ENCODE results near the gene TMEM223.

Gene TMEM223

DNA sequence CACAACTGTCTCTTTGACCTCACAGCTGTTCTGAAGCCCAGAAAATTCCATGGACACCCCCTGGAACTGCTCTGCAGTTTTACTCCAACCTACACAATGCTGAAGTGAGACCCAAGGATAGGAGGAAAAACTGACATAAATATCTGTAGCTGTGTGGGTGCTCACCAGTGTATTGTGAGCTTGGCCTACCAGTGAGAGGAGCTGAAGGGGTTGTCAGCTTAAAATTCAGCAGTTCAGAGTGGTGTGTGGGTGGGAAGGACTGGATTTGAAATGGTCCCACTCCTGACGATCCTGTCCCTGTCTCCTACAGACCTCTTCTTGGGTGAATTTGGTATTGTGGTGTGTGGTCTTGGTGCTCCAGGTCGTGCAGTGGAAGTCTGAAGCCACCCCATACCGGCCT is 2.2 kb downstream of the TMEM223 start:
- no peak overlapping the region for H3K27ac ChIP-seq (ENCODE audit: extremely low read depth, low read depth, low read length)
- TF ChIP-seq EGR2 (tag by site-specific recombination; IDR thresholded peaks at IDR 0.05; ENCODE audit: low read depth) (peak; percentile 56), ZFHX2 (tag by site-specific recombination; conservative IDR thresholded peaks at IDR 0.05) (peak; percentile 53), ZSCAN16 (tag by site-specific recombination; IDR thresholded peaks at IDR 0.05) (no peak)
- H3K4me3 ChIP-seq (ENCODE audit: low read depth, low read length): no peak overlapping the region
- H3K4me1 ChIP-seq (ENCODE audit: control insufficient read depth, insufficient read depth, low read length): no peaks in the 10 kb centered on the region
- ChIA-PET CTCF (interaction anchor here (0.6 to 1.3 kb wide), 4 partner anchors 10 to 74 kb away, joined by 3 to 4 read pairs (median 4); no protein-coding TSS in a partner anchor), POLR2A (interaction anchor here (0.5 to 5.6 kb wide), 15 partner anchors 15 to 961 kb away, joined by 3 to 47 read pairs (median 5); partner anchors contain the start of genes HNRNPUL2, NXF1, POLR2G and SLC3A2)
- H3K36me3 ChIP-seq (ENCODE audit: control insufficient read depth in 2 of 2, insufficient read depth in 1 of 2, low read length in 2 of 2): peaks cover 4 to 54% of the 10 kb centered on the region in 2 experiments; a peak in 2 of 3 replicates
- H3K9me3 ChIP-seq (ENCODE audit: control insufficient read depth, insufficient read depth, low read depth, low read length): no peaks in the 10 kb centered on the region

DNA sequence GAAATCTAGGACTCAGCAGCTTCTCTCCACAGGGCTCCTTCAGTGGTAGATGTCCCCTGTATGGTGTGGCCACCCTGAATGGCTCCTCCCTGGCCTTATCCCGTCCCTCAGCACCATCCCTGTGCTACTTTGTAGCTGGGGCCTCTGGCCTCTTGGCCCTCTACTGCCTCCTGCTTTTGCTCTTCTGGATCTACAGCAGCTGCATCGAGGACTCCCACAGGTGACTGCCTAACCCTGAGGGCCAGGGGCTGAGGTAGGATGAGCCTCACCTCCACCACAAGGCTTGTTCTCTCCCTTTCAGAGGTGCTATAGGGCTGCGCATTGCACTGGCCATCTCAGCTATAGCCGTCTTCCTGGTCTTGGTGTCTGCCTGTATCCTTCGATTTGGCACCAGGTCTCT is 2.8 kb downstream of the TMEM223 start:
- CTCF ChIA-PET: interaction anchor here (0.8 to 1.1 kb wide), 3 partner anchors 11 to 108 kb away, joined by 3 read pairs; no protein-coding TSS in a partner anchor
- Histone ChIP-seq H3K27ac (ENCODE audit: extremely low read depth, low read depth, low read length) (no peak overlapping the region), H3K36me3 (ENCODE audit: control insufficient read depth in 2 of 2, insufficient read depth in 1 of 2, low read length in 2 of 2) (peaks cover 3 to 48% of the 10 kb centered on the region in 2 experiments; a peak in 2 of 3 replicates)

DNA sequence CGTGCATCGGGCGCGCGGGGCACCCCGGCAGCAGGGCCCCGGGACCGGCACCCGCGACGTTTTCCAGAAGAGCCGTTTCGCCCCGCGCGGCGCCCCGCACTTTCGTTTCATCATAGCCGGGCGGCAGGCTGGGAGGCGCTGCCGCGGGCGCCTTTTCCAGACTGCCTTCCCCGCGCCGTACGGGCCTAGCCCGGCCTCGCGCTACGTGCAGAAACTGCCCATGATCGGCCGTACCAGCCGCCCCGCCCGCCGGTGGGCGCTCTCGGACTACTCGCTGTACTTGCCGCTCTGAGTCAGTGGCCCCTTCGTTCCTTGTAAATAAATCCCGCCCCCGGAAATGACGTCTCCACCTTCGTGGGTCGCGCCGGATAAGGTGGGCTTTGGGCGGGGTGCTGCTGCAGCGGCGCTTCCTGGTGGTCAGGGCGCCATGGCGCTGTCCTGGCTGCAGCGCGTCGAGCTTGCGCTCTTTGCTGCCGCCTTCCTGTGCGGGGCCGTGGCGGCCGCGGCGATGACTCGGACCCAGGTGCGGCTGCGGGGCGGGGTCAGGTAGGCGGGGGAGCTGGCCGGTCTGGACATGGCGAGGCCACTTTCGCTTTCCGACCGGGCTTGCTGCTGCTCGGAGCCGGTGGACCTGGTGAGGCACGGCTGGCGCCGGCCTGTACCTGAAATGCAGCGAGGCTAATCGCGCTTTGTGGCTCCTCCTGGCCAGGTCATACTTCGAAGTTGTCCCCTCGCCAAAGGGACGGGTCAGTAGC is 4.6 kb downstream of the TMEM223 start, which contains the start of gene TMEM179B:
TMEM179B (plus strand) TSS at position 398 of the 755 bp plus-strand sequence; CDS start at position 428, 30 bp downstream.
- POLR2A ChIA-PET: interaction anchor here (0.5 to 5.6 kb wide), 37 partner anchors 10 to 373 kb away, joined by 3 to 54 read pairs (median 5); partner anchors contain the start of genes B3GAT3, C11orf98, CSKMT and EEF1G
- peaks cover 0 to 46% of the 10 kb centered on the region in 2 experiments; a peak in 1 of 3 replicates for H3K36me3 ChIP-seq (ENCODE audit: control insufficient read depth in 2 of 2, insufficient read depth in 1 of 2, low read length in 2 of 2)
- CTCF ChIA-PET: interaction anchor here (0.5 to 3.2 kb wide), 34 partner anchors 8 to 235 kb away, joined by 3 to 45 read pairs (median 4); partner anchors contain the start of genes HNRNPUL2, STX5, TAF6L and ZBTB3
- H3K9me3 ChIP-seq (ENCODE audit: control insufficient read depth, insufficient read depth, low read depth, low read length): no peaks in the 10 kb centered on the region
- H3K4me1 ChIP-seq (ENCODE audit: control insufficient read depth, insufficient read depth, low read length): no peaks in the 10 kb centered on the region
- H3K4me3 ChIP-seq (ENCODE audit: low read depth, low read length): peak within 1 kb of the TSS; percentile 87
- peak within 1 kb of the TSS; percentile 76 for H3K27ac ChIP-seq (ENCODE audit: extremely low read depth, low read depth, low read length)
- peak; percentile 50; the same call in 1 of the 2 replicates for TF ChIP-seq KLF10 (tag by site-specific recombination; IDR thresholded peaks at IDR 0.05)
- TF ChIP-seq ZNF677 (tag by site-specific recombination; IDR thresholded peaks at IDR 0.05): no peak
- TF ChIP-seq ZFHX2 (tag by site-specific recombination; conservative IDR thresholded peaks at IDR 0.05): peak; percentile 58; the same call in 1 of the 2 replicates
- TF ChIP-seq PRDM10 (tag by site-specific recombination; IDR thresholded peaks at IDR 0.05): peak; percentile 28; the same call in 1 of the 2 replicates
- TF ChIP-seq ZNF660 (tag by site-specific recombination; IDR thresholded peaks at IDR 0.05): no peak; the same call in 1 of the 2 replicates
- TF ChIP-seq SP3 (tag by site-specific recombination; IDR thresholded peaks at IDR 0.05): peak; percentile 89
- no peak; the same call in 1 of the 2 replicates for TF ChIP-seq ZXDB (tag by site-specific recombination; IDR thresholded peaks at IDR 0.05)
- TF ChIP-seq ZBTB11 (tag by site-specific recombination; conservative IDR thresholded peaks at IDR 0.05; ENCODE audit: low read depth): peak; percentile 85
- peak; percentile 23; the same call in 1 of the 2 replicates for TF ChIP-seq ZBTB44 (tag by site-specific recombination; IDR thresholded peaks at IDR 0.05)
- TF ChIP-seq ZNF335 (tag by site-specific recombination; conservative IDR thresholded peaks at IDR 0.05): peak; percentile 72
- TF ChIP-seq ZNF248 (tag by site-specific recombination; IDR thresholded peaks at IDR 0.05): no peak
- TF ChIP-seq ZNF777 (tag by site-specific recombination; IDR thresholded peaks at IDR 0.05; ENCODE audit: borderline replicate concordance): no peak

More for the DNA sequence above, 2.8 kb downstream of the TMEM223 start:
- no peak overlapping the region for H3K4me3 ChIP-seq (ENCODE audit: low read depth, low read length)
- no peaks in the 10 kb centered on the region for H3K9me3 ChIP-seq (ENCODE audit: control insufficient read depth, insufficient read depth, low read depth, low read length)
- TF ChIP-seq SCRT1 (tag by site-specific recombination; IDR thresholded peaks at IDR 0.05; ENCODE audit: borderline replicate concordance) (0 out of 2 replicates have a peak, but pooled peaks have one; percentile 21), SCRT2 (tag by site-specific recombination; IDR thresholded peaks at IDR 0.05) (peak; percentile 80), ZFP69B (tag by site-specific recombination; IDR thresholded peaks at IDR 0.05) (no peak)
- H3K4me1 ChIP-seq (ENCODE audit: control insufficient read depth, insufficient read depth, low read length): no peaks in the 10 kb centered on the region
- POLR2A ChIA-PET: interaction anchor here (0.5 to 5.6 kb wide), 13 partner anchors 12 to 960 kb away, joined by 3 to 47 read pairs (median 6); partner anchors contain the start of genes NXF1, POLR2G, STX5 and TEX54
